GM19395 (cell line): ENCODE measurements around the gene MAP3K5.

ENCODE experiments used
- ATAC-seq: cut with Tn5 transposase; IDR thresholded peaks from one replicate; pipeline ENCODE4 v1.9.1; 2021; ENCODE audit warnings: mild to moderate bottlenecking, moderate library complexity; ENCODE audit not compliant: unreplicated experiment

The MAP3K5 gene

GRCh38 chr6:136655239-136656014, 136.8 kb downstream of the MAP3K5 start:
- ATAC-seq, result no peak

- no peak for ATAC-seq
Measured at GRCh38 chr6:136654086-136654485, 138.2 kb downstream of the MAP3K5 start.

GRCh38 chr6:136652656-136653055, 139.6 kb downstream of the MAP3K5 start:
- ATAC-seq, result no peak

GRCh38 chr6:136651982-136652381, 140.3 kb downstream of the MAP3K5 start:
- ATAC-seq, result no peak

- ATAC-seq, result peak; percentile 77
Measured at GRCh38 chr6:136647363-136647852, 144.9 kb downstream of the MAP3K5 start.

GRCh38 chr6:136646377-136646776, 145.9 kb downstream of the MAP3K5 start:
- ATAC-seq, result no peak

GRCh38 chr6:136644597-136644952, 147.7 kb downstream of the MAP3K5 start:
- no peak for ATAC-seq

- peak; percentile 64 for ATAC-seq
Measured at GRCh38 chr6:136643850-136644596, 148.3 kb downstream of the MAP3K5 start.

- ATAC-seq, result no peak
Measured at GRCh38 chr6:136641873-136642465, 150.3 kb downstream of the MAP3K5 start.

- ATAC-seq, result no peak
Measured at GRCh38 chr6:136641166-136641565, 151.1 kb downstream of the MAP3K5 start.

GRCh38 chr6:136640132-136640915, 152.0 kb downstream of the MAP3K5 start:
- no peak for ATAC-seq

GRCh38 chr6:136639702-136640101, 152.6 kb downstream of the MAP3K5 start:
- ATAC-seq, result no peak

GRCh38 chr6:136635615-136636014, 156.7 kb downstream of the MAP3K5 start:
- ATAC-seq, result no peak

GRCh38 chr6:136633355-136633754, 158.9 kb downstream of the MAP3K5 start:
- ATAC-seq, result no peak

- no peak for ATAC-seq
Measured at GRCh38 chr6:136628996-136629395, 163.3 kb downstream of the MAP3K5 start.

GRCh38 chr6:136627191-136627590, 165.1 kb downstream of the MAP3K5 start:
- ATAC-seq, result no peak

- no peak for ATAC-seq
Measured at GRCh38 chr6:136625293-136625692, 167.0 kb downstream of the MAP3K5 start.

- ATAC-seq, result no peak
Measured at GRCh38 chr6:136624347-136624746, 167.9 kb downstream of the MAP3K5 start.

GRCh38 chr6:136618086-136618485, 174.2 kb downstream of the MAP3K5 start:
- ATAC-seq, result no peak

GRCh38 chr6:136616527-136616926, 175.8 kb downstream of the MAP3K5 start:
- no peak for ATAC-seq

GRCh38 chr6:136614994-136615393, 177.3 kb downstream of the MAP3K5 start:
- ATAC-seq, result no peak
